GM06990 (cell line): ENCODE data around the gene CEP76.
A peak's percentile ranks its signal among the peaks of the same experiment; 100 is the strongest.

Experiments used
- DNase-seq: peaks from one replicate; pipeline ENCODE4 v3.0.0-alpha.2; 2011; ENCODE audit not compliant: insufficient read length; ENCODE audit errors: extremely low read depth
- H3K27me3 ChIP-seq: replicated peaks from 2 replicates; pipeline ENCODE4 v1.6.0; 2011; ENCODE audit warnings: low read length; ENCODE audit not compliant: control insufficient read depth, insufficient read depth
- H3K36me3 ChIP-seq: 2 replicates; pipeline ENCODE4 v1.5.1; 2011; ENCODE audit warnings: low read length; ENCODE audit not compliant: control insufficient read depth, insufficient read depth
- H3K4me3 ChIP-seq: replicated peaks from 2 replicates; pipeline ENCODE4 v1.5.1; 2011; ENCODE audit warnings: low read depth, mild to moderate bottlenecking, control low read depth, low read length
- TF ChIP-seq, protein P1 (sequence below): IDR thresholded peaks from 2 replicates; pipeline ENCODE4 v1.5.1; 2011; ENCODE audit warnings: low read length, control low read depth, mild to moderate bottlenecking, inconsistent platforms; ENCODE audit not compliant: insufficient read depth, poor library complexity, severe bottlenecking

CEP76 gene

DNA sequence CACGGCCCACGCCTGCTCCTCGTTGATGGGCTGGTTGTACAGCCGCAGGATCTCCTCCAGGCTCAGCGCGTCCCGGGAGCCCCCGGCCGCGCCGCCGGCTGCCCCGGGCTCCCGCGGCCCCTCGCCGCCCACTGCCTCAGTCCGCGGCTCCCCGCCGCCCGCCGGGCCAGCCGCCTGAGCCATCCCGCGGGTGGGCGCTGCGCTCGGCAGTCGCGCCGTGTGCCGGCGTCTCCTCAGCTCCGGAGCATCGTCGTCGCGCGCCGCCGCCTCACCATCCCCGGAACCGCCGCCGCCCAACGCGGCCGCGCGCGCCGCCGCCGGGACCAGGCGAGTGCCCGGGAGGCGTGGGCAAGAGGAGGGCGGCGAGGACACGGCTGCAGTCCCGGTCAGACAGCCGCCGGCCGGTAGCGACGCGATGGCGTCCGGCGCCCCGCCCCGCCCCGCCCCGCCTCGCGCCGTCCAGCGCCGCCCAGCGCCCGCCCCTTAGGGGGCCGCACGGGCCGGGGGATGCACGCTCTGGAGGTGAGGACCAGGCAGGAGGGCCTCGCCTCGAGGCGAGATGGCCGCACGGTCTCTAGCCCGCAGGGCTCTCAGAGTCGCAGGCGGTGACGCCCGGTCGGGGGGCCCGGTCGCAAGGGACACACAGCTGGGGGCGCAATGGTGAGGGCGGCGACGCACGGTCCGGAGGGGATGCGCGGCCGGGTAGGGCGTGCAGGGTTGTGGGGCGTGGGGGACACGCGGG is 44.7 kb downstream of the CEP76 start, which contains the start of gene SPIRE1:
SPIRE1 (minus strand) TSS at position 424 of the 742 bp plus-strand sequence; CDS start at position 183, 241 bp downstream.
- DNase-seq, result peak; percentile 56
- Histone ChIP-seq H3K4me3 (peak within 1 kb of the TSS; percentile 73), H3K27me3 (no peaks in the 10 kb centered on the region), H3K36me3 (no peaks in the 10 kb centered on the region)
- TF ChIP-seq, protein P1, sequence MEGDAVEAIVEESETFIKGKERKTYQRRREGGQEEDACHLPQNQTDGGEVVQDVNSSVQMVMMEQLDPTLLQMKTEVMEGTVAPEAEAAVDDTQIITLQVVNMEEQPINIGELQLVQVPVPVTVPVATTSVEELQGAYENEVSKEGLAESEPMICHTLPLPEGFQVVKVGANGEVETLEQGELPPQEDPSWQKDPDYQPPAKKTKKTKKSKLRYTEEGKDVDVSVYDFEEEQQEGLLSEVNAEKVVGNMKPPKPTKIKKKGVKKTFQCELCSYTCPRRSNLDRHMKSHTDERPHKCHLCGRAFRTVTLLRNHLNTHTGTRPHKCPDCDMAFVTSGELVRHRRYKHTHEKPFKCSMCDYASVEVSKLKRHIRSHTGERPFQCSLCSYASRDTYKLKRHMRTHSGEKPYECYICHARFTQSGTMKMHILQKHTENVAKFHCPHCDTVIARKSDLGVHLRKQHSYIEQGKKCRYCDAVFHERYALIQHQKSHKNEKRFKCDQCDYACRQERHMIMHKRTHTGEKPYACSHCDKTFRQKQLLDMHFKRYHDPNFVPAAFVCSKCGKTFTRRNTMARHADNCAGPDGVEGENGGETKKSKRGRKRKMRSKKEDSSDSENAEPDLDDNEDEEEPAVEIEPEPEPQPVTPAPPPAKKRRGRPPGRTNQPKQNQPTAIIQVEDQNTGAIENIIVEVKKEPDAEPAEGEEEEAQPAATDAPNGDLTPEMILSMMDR, result no peak

- Histone ChIP-seq H3K4me3 (peak overlapping the region; percentile 73), H3K27me3 (no peaks in the 10 kb centered on the region), H3K36me3 (no peaks in the 10 kb centered on the region)
- TF ChIP-seq, protein P1, result no peak
- no peak for DNase-seq
These were observed 45.4 kb downstream of the CEP76 start for GRCh38 chr18:12656938-12657683.

- no peak for DNase-seq
- H3K4me3 ChIP-seq, result peak overlapping the region; percentile 73
These were observed 46.0 kb downstream of the CEP76 start for GRCh38 chr18:12656605-12656937.

GRCh38 chr18:12654971-12655370 is 47.6 kb downstream of the CEP76 start:
- no peaks in the 10 kb centered on the region for H3K27me3 ChIP-seq
- DNase-seq, result no peak
- H3K4me3 ChIP-seq, result no peak overlapping the region
- no peaks in the 10 kb centered on the region for H3K36me3 ChIP-seq
- TF ChIP-seq, protein P1, result no peak

More at GRCh38 chr18:12656605-12656937, 46.0 kb downstream of the CEP76 start:
- Histone ChIP-seq H3K27me3 (no peaks in the 10 kb centered on the region), H3K36me3 (no peaks in the 10 kb centered on the region)
- TF ChIP-seq, protein P1, result no peak

DNA sequence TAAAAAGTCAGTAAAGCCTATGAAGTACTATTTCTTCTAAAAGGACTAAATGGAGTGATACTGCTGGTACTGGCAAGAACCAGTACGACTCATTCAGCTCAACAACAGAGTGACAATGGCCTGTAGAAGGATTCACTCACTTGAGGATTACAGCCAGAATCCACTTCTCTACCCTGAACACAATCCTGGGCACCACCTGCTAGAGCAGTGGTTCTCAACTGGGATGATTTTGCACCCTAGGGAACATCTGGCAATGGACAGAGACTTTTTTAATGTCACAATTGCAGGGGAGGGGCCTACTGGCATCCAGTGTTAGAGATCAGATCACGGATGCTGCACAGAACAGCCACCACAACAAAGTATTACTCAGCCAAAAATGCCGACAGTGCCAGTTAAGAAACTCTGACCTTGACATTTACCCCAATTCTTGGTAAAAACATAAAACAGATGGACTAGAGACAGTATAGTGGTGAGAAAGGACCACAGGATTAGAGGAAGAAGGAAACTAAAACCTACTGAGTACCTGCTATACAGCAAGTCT is 49.6 kb downstream of the CEP76 start:
- no peaks in the 10 kb centered on the region for H3K27me3 ChIP-seq
- no peaks in the 10 kb centered on the region for H3K36me3 ChIP-seq
- DNase-seq, result no peak
- no peak overlapping the region for H3K4me3 ChIP-seq
- TF ChIP-seq, protein P1, result no peak
